MV-4-11 (cell line): ENCODE results near the gene GSTA4.

Experiments used
- DNase-seq: peaks from one replicate; lab custom pipeline; 2025; lab: John Stamatoyannopoulos, UW

The GSTA4 gene

DNA sequence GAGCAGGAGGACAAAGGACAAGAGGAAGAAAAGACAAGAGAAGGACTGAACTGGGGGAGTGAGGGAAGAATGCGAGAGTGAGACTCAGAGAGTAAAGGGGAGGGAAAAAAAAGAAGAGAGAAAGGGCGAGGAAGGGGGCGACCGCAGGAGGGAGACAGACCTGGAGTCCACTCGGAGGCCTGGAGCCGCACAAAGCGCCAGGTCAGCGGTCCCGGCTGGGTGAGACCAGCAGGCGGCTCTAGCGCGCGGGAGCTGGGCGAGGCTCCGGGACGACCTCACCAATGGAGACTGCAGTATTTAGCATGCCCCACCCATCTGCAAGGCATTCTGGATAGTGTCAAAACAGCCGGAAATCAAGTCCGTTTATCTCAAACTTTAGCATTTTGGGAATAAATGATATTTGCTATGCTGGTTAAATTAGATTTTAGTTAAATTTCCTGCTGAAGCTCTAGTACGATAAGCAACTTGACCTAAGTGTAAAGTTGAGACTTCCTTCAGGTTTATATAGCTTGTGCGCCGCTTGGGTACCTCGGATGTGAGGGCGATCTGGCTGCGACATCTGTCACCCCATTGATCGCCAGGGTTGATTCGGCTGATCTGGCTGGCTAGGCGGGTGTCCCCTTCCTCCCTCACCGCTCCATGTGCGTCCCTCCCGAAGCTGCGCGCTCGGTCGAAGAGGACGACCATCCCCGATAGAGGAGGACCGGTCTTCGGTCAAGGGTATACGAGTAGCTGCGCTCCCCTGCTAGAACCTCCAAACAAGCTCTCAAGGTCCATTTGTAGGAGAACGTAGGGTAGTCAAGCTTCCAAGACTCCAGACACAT lies at the start of gene GSTA4:
Gene GSTA4, minus strand, starts transcription at position 196 of the 824 bp plus-strand sequence. CDS start 1,041 bp downstream, outside the sequence.
- DNase-seq, result peak; percentile 94

GRCh38 chr6:53044572-53044971 lies 49.5 kb upstream of the GSTA4 start:
- no peak for DNase-seq

DNA sequence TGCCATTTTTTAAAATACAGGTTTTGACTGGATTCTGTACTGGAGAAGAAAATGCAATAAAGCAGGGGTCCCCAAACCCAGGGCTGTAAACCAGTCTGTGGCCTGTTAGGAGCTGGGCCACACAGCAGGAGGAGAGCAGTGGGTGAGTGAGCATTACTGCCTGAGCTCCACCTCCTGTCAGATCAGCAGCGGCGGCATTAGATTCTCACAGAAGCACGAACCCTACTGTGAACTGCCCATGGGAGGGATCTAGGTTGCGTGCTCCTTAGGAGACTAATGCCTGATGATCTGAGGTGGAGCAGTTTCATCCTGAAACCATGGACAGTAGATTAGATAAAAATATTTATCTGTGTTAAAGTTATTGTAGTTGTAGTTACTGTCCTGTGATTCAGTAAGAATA lies 49.0 kb upstream of the GSTA4 start:
- no peak for DNase-seq

- DNase-seq, result no peak
Observed at GRCh38 chr6:53043581-53043980, 48.5 kb upstream of the GSTA4 start.

DNA sequence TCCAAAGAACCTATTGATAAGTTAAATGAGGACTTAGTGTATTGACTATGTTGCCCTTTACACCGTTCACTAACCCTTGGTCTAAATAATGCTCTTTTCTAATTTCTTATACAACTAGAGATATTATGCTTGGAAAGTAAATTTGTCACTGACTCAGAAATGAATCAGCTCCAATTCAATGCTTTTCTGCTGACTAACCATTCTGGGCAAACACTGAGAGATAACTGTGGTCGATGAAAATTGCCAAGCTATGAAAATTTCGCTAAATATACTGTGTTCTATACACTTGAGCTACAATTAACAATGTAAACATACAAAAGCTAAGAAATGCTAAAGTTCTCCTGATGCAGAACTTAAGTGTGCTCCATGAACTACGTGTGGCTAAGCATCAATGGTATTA lies 47.0 kb upstream of the GSTA4 start:
- DNase-seq, result no peak

DNA sequence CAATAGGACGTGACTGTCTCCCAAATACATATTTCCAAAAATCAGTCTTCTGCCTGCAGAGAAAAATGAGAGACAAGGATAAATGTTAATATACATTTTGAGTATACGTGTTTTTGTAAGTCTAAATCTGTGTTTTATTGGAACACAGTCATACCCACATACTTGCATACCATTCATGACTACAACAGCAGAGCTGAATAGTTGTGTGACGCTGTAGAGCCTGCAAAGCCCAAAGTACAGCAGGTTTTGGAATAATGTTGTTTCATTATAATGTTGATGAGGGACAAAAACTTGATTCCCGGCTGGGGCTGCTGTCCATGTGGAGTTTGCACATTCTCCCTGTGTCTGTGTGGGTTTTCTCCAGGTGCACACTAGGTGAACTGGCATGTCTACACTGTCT lies 46.3 kb upstream of the GSTA4 start:
- no peak for DNase-seq

- DNase-seq, result no peak
Observed at GRCh38 chr6:53038596-53038995, 43.5 kb upstream of the GSTA4 start.

DNA sequence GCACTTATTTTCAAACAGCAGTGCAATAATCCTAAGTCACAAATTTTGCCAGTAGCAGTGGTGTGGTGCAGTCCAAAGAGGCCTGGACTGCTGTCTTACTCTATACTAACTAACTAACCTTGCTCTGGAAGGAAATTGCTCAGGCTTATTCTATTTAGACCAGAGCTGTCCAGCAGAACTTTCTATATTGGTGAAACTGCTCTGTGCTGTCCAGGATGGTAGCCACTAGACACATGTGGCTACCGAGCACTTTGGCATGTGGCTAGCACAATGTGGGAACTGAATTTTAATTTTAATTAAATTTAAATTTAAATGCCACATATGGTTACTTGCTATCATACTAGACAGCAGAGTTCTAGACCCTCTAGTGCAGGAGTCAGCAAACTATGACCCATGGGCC lies 43.1 kb upstream of the GSTA4 start:
- no peak for DNase-seq

GRCh38 chr6:53035549-53036213 lies 40.6 kb upstream of the GSTA4 start:
- DNase-seq, result no peak

DNA sequence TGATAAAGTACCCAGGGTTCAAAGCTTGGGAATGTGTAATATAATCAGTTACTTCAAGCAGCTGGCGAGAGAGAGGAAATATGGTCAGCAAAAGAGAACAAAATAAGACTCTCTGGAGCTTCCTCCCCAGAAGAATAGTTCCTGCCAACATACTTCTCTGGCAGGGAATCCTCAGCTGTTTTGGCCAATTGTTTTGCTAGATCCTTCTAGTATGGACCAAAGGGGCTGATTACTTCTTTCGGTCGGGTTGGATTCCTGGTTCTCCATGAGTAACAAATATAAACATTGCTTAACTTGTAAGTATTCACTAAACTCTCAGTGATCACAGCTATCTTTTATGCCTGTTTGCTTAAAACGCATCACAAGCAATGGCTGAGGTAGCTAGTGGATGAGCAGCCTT lies 38.7 kb upstream of the GSTA4 start:
- DNase-seq, result no peak

- DNase-seq, result no peak
Observed at GRCh38 chr6:53032849-53033248, 37.8 kb upstream of the GSTA4 start.

- DNase-seq, result no peak
Observed at GRCh38 chr6:53031281-53031680, 36.2 kb upstream of the GSTA4 start.

DNA sequence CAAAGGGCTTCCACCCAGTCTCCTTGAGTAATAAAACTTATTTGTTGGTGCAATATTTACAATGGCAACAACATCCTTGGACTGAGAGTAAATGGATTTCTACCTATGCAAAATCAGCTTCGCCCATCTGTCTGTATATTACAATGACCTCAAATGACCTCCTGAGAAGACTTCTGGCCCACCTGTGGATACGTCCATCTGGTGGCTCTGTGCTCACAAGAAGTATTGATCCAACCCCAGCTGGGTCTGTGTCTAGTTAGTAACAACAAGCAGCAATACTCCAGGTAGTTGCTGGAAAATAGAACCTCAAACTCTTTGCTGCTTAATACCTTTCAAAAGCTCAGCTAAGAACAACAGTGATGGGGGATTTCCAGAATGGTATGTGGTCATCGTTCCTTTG lies 34.7 kb upstream of the GSTA4 start:
- no peak for DNase-seq

DNA sequence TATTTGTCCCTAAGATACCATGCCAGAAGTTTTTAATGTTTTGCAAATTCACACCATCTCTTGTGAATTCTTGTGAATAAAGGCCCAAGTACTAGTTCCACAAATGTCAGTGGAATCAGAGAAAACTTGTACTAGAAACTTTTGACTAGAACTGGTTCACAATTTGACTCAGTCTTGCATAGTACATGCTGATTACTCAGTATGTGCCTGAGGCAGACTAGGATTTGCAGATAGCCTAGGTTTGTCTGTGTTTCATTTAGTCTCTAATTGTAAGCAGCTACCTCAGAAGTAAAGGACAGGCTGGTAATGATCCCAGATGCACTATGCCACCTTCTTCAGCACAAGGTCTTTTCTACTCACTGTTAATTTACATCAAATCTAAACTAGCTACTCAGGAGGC lies 34.2 kb upstream of the GSTA4 start:
- DNase-seq, result no peak

- DNase-seq, result no peak
Observed at GRCh38 chr6:53028467-53028866, 33.4 kb upstream of the GSTA4 start.

- no peak for DNase-seq
Observed at GRCh38 chr6:53027131-53027718, 32.1 kb upstream of the GSTA4 start.

- DNase-seq, result no peak
Observed at GRCh38 chr6:53026526-53026925, 31.4 kb upstream of the GSTA4 start.

DNA sequence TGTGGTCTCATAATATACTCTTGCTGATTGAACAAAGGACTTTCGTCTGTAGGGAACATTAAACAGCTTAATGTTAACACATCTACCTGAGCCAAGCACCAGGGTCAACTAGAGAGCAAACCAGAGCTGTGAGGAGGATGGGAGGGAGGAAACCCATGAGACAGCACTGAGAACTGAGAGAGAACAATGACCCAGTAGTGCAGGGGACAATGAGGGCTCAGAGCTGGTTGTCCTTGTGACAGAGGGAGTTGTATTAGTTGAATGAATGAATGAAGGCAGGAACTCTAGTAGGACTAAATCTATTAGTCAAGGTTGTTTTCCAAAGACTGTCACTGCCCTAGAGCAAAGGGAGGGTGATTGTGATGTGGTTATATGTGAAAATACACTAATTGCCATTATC lies 28.2 kb upstream of the GSTA4 start:
- DNase-seq, result no peak

GRCh38 chr6:53020005-53020744 lies 25.1 kb upstream of the GSTA4 start:
- DNase-seq, result peak; percentile 45

DNA sequence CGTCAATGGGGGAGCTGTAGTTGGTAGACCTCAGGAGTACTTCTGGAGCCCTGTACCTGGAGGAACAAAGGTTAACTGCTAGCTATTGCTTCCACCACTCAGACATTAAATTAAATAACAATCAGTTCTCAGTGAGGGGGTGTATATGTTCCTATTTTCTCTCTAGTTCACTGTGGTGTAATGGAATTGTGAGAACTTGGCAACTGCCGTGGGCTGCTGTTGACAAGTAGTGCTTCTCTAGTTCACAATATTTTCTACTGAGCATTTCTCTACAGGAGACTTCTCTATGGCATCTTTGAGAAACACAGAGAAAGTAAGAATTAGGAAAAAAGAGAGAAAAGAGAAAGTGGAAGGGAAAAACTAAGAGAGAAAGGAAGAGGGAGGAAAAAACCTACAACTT lies 23.4 kb upstream of the GSTA4 start:
- no peak for DNase-seq

- DNase-seq, result no peak
Observed at GRCh38 chr6:53015486-53015885, 20.4 kb upstream of the GSTA4 start.

- DNase-seq, result no peak
Observed at GRCh38 chr6:53014744-53015143, 19.7 kb upstream of the GSTA4 start.

GRCh38 chr6:53014063-53014462 lies 19.0 kb upstream of the GSTA4 start:
- DNase-seq, result peak; percentile 20
